ENCODE data around the gene HTR3D.

GRCh38 chr3:184050217-184050847, 18.8 kb downstream of the HTR3D start:
- TF ChIP-seq CTCF (IDR thresholded peaks at IDR 0.05; ENCODE audit: insufficient read depth, low read length, poor library complexity, severe bottlenecking), result no peak
- no peak for TF ChIP-seq EZH2phosphoT487 (conservative IDR thresholded peaks at IDR 0.05; ENCODE audit: low read length)

All from SU-DHL-6 (cell line).